H7 (cell line): ENCODE results near the gene CS. TPM values are rescaled to one million over a fixed set of nuclear protein-coding genes. Genes with fewer than 3 reads are reported as not detected.
"Not testable (repeated sequence)": the region's sequence is repeated elsewhere in the genome, so short reads cannot be mapped to it uniquely, and the experiment has no call there.

ENCODE experiments used
- DNase-seq: peaks from one replicate; pipeline ENCODE4 v3.0.0; 2012
- H3K27me3 ChIP-seq: 2 replicates; pipeline ENCODE4 v1.6.0; 2011; ENCODE audit warnings: mild to moderate bottlenecking, low read length; ENCODE audit not compliant: control insufficient read depth, insufficient read depth
- H3K36me3 ChIP-seq: replicated peaks from 2 replicates; pipeline ENCODE4 v1.5.1; 2011; ENCODE audit warnings: low read length; ENCODE audit not compliant: control insufficient read depth, insufficient read depth
- H3K4me3 ChIP-seq: 2 replicates; pipeline ENCODE4 v1.5.1; 2011; ENCODE audit warnings: low read depth, mild to moderate bottlenecking, control low read depth, low read length, moderate library complexity; ENCODE audit not compliant: insufficient read depth
- total RNA-seq: library from RNA; depleted of rRNA; stranded (reverse); fragments of >200 nt; shearing (Covaris generic); gene quantifications from 2 replicates; pipeline ENCODE4 v1.2.3, GENCODE V29; 2014

Gene CS
- total RNA-seq, 1 experiment from 2014 or later: 179 TPM

DNA sequence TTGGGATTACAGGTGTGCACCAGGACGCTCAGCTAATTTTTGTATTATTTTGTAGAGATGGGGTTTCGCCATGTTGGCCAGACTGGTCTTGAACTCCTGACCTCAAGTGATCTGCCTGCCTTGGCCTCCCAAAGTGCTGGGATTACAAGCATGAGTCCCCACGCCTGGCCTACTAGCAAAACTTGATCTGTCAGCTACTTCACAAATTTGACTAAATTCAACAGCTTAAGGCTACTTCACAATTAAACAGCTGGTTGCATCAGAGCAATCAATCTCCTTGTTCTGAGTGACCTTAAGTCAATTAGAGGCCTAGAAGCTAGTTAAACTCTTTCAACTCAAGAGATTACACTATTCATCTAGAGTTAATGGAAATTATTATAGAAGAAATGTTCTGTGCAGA is 21.2 kb downstream of the CS start:
- H3K36me3 ChIP-seq: peaks cover 37% of the 10 kb centered on the region
- no peak for DNase-seq
- no peak overlapping the region for H3K4me3 ChIP-seq
- H3K27me3 ChIP-seq: no peaks in the 10 kb centered on the region

DNA sequence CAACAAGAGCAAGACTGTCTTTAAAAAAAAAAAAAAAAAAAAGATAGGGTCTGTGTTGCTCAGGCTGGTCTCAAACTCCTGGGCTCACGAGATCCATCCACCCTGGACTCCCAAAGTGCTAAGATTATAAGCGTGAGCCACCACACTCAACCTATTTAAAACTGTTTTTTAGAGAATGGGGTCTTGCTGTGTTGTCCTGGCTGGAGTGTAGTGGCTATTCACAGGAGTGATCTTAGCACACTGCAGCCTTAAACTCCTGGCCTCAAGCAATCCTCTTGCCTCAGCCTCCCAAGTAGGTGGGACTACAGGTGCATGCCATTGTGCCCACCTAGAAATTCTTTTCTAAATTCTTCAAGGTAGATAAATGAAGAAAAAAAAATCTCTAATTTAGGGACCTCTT is 25.8 kb downstream of the CS start:
- Histone ChIP-seq H3K27me3 (no peaks in the 10 kb centered on the region), H3K4me3 (no peak overlapping the region), H3K36me3 (peaks cover 27% of the 10 kb centered on the region)
- DNase-seq: no peak

DNA sequence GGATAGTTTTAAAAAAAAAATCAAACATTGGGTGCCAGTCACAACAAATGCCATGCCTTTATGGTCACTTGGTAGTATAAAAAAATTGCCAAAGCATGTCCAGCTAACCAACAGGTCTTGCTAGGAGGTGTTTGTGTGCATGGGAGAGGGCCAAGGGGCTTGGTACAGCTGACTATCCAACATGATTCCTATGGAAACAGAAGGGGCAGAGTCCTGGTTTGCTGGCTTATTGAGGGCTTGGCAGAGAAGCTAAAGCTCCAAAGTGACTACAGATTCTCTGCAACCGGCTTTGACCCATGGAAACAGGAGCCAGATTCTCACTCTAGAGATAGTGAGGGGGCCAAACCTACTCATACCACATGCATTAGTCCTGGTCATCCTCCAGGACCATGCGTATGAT is 27.7 kb downstream of the CS start:
- DNase-seq: not testable (repeated sequence)

DNA sequence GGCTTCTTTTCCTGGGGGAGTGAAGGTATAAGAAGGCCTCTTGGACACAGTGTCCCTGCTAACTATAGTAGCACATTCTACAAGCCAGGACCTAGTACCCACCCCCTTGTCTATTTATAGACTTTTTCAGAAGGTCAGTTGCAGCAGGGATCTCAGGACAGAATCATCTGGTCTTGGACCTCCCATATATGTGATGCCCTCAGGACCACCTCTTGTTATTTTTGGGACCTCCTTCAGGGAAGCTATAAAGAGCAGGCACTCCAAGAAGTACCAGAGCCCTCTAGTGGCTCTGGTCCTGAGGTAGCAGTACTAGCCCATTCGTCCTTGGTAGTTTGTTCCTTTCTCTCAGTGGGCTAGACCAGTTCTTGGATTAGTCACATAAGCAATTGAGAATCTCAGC is 29.1 kb downstream of the CS start:
- Histone ChIP-seq H3K27me3 (no peaks in the 10 kb centered on the region), H3K4me3 (no peak overlapping the region), H3K36me3 (peaks cover 23% of the 10 kb centered on the region)
- peak; percentile 73 for DNase-seq

More for the DNA sequence above, 27.7 kb downstream of the CS start:
- H3K36me3 ChIP-seq: peaks cover 25% of the 10 kb centered on the region
- not testable (repeated sequence) for H3K27me3 ChIP-seq, H3K4me3 ChIP-seq

DNA sequence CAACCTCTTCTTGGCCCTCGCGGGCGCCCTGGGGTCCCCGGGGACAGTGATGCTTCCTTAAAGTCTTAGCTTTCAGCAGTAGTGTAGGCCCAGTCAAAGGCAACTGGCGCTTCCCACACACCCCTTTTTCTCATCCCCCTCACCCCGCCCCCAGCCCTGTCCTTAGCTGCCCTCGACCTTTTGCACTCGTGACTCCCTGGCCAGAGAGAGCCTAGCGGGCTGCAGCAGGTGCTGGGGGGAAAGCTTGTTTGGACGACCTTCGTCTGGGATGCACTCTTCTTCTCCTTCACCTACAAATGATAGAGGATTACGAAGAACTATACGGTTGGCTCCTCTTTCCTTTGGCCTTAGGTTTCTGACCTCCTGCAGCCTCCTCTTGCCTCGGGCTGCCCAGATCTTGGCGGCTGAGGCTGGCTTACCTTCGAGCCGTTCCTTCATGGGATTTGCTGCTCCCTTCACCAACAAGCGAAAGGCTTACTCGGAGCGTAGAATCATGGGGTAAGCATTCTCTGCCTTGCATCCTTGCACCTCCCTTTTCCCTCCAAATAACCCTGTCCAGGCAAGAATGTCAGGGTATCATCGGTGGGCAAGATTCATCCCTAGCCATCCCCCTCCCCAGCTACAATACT is 32.6 kb downstream of the CS start:
- Histone ChIP-seq H3K27me3 (no peaks in the 10 kb centered on the region), H3K4me3 (peak overlapping the region; percentile 90), H3K36me3 (peaks cover 2% of the 10 kb centered on the region)
- DNase-seq: peak; percentile 69

DNA sequence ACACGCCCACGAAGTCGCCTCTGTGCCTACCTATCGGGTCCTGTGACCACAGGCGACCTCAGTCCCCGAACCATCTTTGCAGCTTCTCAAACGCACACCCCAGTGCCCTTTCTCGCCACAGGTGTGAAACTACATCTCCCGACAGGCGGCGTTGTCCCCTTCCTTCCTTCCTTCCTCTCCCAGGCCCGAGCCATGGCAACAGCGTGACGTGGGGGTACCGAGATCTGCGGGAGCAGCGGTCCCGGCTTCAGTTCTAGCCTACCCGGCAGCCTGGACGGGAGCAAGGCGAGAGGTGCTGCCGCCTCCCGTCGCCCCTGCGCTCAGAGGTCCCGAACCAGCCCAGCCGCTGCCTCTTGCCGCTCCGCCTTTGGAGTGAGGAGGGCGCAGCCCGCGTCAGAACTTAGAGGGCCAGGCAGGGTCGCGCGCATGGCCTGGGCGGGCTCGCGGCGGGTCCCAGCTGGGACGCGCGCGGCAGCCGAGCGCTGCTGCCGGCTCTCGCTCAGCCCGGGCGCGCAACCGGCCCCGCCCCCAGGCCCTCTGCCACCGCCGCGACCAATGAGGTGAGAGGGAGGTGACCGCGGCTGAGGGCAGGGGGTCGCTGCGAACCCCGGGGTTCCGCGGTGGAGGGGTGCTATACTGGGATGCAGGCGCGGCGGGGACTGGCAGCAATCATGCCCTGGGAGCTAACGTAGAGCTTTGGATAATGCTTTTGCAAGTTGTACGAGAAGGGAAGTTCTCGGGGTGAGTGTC is 33.3 kb downstream of the CS start, which contains the start of gene COQ10A:
Gene COQ10A, plus strand, starts transcription at position 250 of the 750 bp plus-strand sequence. Its CDS starts 177 bp downstream, at position 427.
- DNase-seq: peak; percentile 99
- H3K27me3 ChIP-seq: no peaks in the 10 kb centered on the region
- peak within 1 kb of the TSS; percentile 90 for H3K4me3 ChIP-seq
- peaks cover 2% of the 10 kb centered on the region for H3K36me3 ChIP-seq

DNA sequence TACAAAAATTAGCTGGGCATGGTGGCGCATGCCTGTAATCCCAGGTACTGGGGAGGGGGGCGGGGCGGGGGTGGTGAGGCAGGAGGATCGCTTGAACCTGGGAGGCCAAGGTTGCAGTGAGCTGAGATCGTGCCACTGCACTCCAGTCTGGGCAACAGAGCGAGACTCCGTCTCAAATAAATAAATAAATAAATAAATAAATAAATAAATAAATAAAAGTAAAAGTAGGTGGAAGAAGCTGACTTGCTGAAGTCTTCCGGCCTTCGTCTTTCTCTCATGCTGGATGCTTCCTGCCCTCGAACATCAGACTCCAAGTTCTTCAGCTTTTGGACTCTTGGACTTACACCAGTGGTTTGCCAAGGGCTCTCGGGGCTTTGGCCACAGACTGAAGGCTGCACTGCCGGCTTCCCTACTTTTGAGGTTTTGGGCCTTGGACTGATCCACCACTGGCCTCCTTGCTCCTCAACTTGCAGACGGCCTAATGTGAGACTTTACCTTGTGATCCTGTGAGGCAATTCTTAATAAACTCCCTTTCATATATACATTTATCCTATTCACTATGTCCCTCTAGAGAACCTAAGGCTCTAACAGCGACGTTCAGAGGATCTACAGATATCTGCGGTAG is 34.0 kb downstream of the CS start:
- DNase-seq, H3K27me3 ChIP-seq, H3K36me3 ChIP-seq: not testable (repeated sequence)
- peak overlapping the region; percentile 90 for H3K4me3 ChIP-seq

DNA sequence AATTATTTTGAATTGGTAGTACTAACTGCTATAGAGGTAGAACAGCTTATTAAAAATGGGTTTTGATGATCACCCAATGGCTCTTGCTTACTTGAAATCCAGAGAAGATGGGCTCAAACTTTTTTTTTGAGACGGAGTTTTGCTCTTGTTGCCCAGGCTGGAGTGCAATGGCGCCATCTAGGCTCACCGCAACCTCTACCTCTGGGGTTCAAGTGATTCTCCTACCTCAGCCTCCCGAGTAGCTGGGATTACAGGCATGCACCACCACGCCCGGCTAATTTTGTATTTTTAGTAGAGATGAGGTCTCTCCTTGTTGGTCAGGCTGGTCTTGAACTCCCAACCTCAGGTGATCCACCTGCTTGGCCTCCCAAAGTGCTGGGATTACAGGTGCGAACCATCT is 37.2 kb downstream of the CS start:
- not testable (repeated sequence) for DNase-seq, H3K36me3 ChIP-seq, H3K27me3 ChIP-seq, H3K4me3 ChIP-seq

DNA sequence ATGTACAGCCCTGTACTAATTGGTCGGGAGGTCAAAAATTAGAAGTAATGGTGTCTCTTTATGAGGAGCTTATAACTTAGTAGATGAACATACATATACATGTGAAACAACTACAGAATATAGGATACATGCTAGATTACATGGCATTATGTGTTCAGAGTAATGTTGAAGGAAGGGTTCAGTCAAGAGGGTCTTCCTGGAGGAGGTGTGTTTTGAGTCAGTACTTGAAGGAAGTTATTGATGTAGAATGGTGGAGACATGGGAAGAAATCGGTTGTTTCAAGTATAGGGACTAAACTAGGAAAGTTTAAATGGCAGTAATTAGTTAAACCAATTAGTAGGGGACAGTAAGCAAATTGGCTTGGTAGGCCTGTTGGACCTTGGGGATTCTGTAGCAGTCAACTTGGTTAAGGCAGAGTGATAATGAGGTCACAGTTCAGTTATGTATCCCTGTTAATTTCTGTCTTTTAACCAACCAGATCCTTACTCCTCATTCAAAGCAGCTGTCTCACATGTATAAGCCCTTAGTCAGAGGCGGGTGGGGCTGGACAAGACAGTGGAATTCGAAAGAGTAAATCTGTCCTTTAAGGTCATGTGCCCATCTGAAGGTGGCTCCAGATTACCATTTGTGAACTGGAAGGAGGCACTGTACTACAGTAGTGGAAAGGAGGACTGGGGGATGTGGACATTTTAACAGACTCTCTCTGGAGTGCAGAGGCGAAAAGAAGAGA is 38.5 kb downstream of the CS start:
- no peaks in the 10 kb centered on the region for H3K27me3 ChIP-seq
- H3K4me3 ChIP-seq: no peak overlapping the region
- DNase-seq: no peak
- peaks cover 1% of the 10 kb centered on the region for H3K36me3 ChIP-seq

DNA sequence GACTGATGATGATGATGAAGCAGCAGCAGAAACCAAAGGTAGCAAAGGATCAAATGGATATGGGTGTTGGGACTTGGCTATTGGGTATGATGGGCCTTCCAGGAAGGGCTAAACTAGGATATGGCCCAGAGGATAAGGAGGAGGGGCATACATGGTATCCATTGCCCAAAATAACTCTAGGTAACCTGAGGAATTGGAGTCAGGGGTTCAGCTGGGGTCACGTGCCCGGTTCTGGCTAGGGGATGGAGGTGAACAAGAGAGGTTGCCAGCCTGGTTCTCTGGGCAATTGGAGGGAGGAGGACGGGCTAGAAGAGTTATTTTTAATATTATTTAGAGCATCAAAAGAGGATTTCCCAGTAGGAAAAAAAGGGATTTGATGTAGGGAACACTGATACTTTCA is 39.2 kb downstream of the CS start:
- no peak overlapping the region for H3K4me3 ChIP-seq
- DNase-seq: no peak
- H3K36me3 ChIP-seq: peaks cover 8% of the 10 kb centered on the region
- no peaks in the 10 kb centered on the region for H3K27me3 ChIP-seq

DNA sequence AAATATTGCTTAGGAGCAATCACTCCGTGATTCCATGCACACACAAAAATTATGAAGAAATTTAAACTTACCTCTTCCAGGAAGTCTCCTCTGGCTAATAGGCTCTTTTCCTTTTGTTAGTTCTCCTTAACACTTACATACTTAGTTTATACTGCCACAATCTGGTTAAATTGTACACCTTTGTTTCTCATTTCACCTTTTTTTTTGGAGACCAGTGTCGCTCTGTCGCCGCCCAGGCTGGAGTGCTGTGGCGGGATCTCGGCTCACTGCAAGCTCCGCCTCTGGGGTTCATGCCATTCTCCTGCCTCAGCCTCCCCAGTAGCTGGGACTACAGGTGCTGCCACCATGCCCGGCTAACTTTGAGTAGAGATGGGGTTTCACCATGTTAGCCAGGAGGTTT is 39.8 kb downstream of the CS start:
- Histone ChIP-seq H3K36me3 (peaks cover 14% of the 10 kb centered on the region), H3K27me3 (no peaks in the 10 kb centered on the region), H3K4me3 (no peak overlapping the region)
- no peak for DNase-seq

DNA sequence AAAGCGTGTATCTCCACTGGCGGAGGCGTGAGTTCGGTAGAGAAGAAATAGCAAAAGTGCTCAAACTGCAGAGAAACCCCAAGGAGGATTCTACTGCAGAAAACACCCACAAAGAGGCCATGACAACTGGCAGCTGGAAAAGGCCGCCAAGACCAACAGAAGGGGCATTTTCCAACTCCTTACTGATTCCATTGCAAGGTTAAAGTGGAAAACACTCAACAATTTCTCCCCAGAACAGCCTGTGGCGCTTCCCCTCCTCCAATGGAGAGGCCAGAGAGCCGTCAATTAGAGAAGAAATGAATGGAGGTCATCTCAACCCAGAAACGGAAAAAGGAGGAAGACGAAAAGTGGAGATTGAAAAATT is 41.3 kb downstream of the CS start:
- DNase-seq: no peak

DNA sequence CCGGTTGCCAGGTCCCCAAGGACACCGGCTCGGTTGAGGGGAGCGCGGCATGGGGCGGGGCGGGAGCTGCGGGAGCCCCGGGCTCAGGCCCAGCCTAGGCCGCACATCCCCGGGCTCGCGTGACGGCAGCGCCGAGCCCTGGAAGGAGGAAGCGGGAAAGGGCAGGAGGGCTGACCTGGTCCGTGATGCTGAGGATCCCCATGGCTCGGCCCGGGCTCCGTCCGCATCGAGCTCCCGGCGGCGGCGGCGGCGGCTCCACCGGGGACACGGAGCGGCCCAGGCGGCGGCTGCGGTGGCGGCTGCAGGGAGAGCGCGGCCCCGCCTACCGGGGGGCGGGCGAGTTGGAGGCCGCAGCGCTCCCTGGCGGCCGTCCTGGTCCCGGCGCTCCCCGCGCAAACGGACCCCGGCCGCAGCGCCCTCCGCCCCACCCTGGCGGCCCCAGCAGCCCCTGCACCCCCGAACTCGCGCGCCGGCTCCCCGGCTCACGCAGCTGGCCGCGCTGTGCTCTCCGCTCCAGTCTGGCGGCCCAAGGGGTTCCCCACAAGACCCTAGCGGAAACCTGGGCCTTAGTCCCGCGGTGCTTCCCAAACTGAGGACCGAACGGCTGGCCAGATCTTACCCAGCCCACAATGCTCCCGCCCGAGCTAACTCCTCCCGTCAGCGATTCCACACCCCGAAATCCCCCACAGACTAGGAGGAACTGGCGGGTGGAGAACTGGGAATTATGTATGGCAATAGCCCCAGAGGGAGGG is 41.9 kb downstream of the CS start, which contains the start of gene ANKRD52:
Gene ANKRD52, minus strand, starts transcription at position 317 of the 752 bp plus-strand sequence. Its CDS starts 115 bp downstream, at position 202.
- Histone ChIP-seq H3K4me3 (peak within 1 kb of the TSS; percentile 90), H3K27me3 (no peaks in the 10 kb centered on the region), H3K36me3 (peaks cover 32% of the 10 kb centered on the region)
- DNase-seq: peak; percentile 99

More for the DNA sequence above, 41.3 kb downstream of the CS start:
- H3K27me3 ChIP-seq: no peaks in the 10 kb centered on the region
- H3K36me3 ChIP-seq: peaks cover 26% of the 10 kb centered on the region
- H3K4me3 ChIP-seq: peak overlapping the region; percentile 76
